GM18861 (cell line): Measurements from ENCODE around the gene KSR2.
"Not testable (repeated sequence)": the region's sequence is repeated elsewhere in the genome, so short reads cannot be mapped to it uniquely, and the experiment has no call there.

Experiments
- ATAC-seq: cut with Tn5 transposase; IDR thresholded peaks from one replicate; pipeline ENCODE4 v1.9.1; 2021; ENCODE audit not compliant: unreplicated experiment

The KSR2 gene

DNA sequence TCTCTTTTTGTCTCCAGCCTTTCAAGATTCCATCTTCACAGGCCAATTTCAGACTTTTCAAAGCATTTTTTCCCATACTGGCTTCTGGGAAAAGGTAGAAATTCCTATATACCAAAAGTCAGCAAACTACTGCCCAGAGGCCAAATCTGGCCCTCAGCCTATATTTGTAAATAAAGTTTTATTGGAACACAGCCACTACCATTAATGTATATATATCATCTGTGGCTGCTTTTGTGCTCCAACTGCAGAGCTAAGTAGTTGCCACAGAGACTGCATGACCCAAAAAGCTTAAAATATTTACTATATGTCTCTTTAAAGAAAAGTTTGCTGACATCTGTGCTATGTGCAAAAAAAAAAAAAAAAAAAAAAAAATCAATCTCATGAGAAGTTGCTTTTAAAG lies 76.3 kb downstream of the KSR2 start:
- ATAC-seq: no peak

DNA sequence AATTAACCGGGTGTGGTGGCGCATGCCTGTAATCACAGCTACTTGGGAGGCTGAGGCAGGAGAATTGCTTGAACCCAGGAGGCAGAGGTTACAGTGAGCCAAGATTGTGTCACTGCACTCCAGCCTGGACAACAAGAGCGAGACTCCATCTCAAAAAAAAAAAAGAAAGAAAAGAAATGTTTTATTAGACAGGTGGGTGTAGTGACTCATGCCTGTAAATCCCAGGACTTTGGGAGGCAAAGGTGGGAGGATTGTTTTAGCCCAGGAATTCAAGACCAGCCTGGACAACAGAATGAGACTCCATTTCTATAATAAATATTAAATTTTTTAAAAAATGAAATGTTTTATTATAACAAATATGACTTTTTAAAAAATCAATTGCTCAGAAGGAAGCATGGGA lies 77.5 kb downstream of the KSR2 start:
- not testable (repeated sequence) for ATAC-seq

DNA sequence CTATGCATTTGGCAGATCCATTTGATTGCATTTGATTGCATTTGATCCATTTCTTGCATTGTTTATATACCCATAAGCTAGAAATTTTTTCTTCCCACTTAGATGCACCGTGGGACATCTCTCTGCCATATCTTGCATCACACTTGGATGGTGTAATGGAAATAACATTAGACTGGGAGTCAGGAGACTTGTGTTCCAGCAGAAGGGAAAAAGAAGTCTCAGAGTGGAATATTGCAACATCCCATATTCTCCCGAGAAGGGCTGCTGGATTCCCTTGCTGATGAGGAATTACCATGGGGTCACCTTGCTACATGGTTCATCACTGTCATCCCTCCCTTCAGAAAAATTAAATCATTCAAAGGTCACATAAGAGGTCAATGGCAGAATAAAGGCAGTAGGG lies 78.1 kb downstream of the KSR2 start:
- no peak for ATAC-seq

DNA sequence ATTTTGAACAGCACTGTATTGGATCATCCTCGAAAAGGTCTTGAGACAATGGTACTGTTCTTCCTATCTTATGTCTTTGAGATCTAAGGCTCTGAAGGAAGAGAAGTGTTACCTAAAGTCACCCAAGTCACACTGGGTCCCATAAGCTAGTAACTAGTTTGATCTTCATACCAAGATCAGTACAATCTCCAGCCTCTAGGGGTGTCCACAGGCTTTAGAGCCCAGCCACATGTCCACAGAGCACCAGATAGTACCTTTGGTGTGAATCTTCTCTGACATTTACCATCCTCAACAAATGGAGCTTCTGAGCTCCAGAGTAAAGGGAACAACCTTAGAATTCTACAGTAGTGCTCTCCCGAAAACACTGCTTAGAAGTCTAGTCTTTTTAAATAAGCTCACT lies 78.7 kb downstream of the KSR2 start:
- ATAC-seq: no peak

DNA sequence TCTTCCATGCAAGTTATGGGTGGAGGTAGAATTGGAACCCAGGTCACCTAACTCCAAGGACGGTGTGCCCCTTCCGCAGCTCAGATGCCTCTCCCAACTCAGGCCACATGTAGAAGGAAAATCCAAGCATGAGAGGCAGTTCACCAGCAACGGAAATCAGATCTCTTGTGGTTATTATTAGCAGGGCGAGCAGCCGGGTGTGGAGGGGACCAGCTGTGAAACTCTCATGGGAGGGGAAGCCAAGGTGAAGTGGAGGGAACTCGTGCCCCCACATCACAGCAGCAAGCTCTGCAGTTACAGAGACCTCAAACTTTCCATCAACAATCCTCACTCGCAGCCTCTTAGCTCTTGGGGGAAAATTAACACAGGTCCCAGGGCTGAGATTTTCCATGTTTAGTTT lies 79.7 kb downstream of the KSR2 start:
- no peak for ATAC-seq

DNA sequence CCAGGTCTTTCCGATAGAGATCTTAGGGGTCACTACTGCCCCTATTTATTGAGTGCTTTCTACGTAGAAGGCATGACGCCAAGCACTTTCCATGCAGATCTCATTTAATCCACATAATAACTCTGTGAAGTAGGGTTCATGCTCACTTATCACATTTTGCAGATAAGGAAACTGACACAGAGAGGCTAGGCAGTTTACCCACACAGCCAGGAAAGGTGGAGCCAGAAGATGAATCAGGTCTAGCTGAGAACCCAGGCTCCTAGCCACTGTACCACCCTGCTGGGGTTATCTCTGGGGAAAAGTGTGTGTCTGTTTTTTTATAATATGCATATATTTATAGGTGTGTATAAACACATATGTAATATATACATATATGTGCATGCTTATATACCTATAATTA lies 83.6 kb downstream of the KSR2 start:
- ATAC-seq: no peak

DNA sequence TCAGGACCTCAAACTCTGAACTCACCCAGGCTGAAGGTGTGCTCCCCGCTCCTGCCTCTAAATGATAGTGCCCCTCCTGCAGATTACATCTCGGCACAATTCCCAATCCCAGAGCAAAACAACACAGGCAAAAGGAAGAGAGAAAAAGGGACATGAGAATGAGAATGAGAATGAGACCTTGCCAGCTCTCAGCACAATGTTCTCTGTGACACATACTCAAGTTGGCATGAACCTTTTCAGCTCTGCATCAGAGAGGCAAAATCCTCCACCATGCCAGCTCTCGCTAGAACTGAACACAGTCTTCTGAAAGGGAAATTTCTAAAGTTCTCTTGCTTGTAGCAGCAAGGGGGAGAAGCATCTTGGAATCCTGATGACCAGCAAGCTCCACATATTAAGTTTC lies 84.6 kb downstream of the KSR2 start:
- ATAC-seq: no peak

DNA sequence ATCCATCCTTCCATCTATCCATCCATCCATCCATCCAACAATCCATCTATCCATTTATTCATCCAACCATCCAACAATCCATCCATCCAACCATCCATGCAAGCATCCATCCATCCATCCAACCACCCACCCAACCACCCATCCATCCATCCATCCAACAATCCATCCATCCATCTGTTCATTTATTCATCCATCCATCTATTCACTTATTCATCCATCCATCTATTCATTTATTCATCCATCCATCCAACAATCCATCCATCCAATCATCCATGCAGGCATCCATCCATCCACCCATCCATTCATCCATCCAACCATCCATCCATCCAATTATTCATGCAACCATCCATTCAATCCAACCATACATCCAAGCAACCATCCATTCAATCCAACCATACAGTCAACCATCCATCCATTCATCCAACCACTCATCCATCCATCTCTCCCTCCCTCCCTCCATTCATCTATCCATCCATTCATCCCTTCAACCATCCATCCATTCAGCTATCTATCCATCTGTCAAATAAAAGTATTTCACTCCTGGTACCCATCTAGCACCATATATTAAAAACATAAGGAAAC lies 86.1 kb downstream of the KSR2 start:
- ATAC-seq: no peak

DNA sequence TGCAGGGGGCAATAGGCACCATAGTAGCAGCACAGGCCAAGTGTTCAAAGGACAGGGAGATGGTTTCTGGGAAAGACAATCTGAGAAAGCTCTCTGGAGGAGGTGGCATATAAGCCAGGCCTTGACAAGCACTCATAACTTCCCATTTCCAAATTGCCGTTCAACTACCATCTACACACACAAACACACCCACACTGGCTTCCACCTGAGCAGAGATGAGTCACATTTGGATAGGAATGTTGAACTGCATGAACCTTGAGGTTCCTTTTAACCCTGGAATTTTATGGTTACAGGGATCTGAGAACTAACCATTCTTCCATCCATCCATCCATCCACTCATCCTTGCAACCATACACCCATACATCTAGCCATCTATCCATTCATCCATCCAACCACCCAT lies 86.6 kb downstream of the KSR2 start:
- ATAC-seq: no peak

DNA sequence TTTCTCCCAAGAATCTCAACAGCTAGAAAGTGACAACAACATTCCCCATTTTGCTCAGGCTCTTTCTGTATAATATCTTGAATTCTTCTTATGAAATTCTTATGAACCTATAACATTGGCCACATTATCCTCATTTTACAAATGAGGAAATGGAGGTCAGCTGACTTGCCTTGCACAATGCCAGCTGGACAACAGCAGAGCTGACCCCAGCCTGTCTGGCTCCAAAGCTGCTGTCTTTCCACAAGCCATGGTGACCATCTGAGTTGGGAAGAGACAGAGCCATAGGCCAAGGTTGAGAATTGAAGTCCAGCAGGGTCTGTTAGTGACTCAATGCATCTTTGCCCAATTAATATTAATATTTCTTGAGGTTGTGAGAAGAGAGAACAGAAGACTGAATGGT lies 87.3 kb downstream of the KSR2 start:
- no peak for ATAC-seq

DNA sequence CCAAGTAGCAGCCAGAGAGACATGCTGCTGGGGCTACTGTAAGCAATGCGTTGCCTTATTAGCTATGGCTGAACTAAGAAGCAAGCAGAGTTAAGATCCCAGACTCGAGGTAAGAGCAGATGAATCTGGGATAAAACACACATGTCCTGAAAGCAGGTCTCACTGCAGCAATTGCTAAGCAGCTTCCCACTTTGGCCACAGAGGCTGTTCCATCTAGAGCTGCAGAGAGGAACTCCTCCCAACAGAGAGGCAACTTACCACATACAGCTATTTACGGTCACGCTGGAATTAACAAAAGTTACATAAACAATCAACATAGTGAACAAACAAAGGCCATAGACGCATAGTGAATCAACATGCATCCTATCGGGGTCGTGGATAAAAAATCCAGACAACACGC lies 90.2 kb downstream of the KSR2 start:
- no peak for ATAC-seq

DNA sequence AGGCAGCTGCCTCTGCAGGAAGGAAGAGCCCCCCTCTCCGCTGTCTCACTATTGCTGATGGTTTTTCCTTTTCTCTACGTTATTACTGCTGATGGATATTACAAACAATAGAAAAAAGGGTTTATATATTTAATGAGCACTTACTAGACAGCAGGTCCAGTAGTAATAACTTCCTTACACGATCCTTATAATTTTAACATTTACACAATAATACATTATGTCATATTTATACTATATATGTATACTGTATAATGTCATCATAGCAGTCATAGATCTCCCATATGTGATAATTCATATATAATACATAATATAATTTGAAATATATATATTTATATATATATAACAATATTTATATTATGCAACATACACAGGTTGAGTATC lies 92.4 kb downstream of the KSR2 start:
- ATAC-seq: no peak

DNA sequence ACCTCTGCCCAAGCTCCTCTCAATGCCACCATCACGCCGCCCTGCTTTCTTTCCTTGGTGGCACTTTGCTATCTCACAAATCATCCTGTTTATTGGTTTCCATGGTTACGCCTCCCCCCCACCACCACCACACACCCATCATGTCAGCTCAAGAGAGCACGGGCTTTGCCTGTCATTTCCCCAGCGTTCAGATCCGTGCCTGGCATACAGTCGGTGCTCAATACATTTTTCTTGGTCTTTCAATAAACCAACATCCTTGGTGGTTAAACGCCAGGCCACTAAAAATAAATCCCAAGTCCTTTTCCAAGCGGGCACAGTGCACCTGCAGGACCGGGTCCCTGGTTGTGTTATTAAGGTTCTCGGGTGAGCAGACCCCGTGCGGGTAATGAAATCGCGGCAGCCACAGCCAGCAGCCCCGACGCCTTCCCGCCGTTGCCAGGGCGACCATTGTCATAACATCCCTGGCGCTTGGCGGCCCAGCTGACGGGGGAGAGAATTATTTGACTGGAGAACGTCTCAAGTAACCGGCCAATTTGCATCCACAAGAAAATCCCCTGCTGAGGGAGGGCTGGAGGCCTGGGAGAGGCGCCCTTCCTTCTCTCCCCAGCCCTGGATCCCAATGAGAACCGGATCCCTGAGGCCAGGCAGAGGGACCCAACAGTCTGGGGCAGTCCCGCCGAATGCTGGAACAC lies 92.9 kb downstream of the KSR2 start:
- no peak for ATAC-seq

DNA sequence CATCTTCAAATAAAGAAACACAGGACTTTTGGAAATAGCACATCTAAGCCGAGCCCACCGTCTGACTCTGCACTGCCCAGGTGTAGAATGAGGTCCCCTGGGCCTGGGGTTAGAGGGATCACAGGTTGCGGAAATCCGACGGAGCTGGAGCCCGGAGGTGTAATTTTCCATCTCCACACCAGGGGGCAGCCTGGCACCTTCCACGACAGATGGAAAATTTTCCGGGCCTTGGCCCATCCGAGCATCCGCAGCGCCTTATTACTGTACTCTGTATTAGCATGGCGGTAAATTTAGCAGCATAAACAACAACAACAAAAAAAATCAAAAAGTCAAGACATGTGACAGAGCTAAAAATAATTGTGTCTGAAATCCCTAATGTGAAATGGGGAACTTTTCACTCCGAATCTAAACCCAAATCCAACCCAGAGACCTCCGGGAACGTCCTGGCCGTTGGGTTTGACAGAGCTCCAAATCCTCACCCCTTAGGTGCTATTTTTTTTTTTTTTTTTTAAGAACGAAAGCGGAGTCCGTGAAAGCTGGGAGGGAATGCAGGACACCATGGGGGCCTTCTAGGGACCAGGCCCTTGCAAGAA lies 93.9 kb downstream of the KSR2 start:
- peak; percentile 39 for ATAC-seq

DNA sequence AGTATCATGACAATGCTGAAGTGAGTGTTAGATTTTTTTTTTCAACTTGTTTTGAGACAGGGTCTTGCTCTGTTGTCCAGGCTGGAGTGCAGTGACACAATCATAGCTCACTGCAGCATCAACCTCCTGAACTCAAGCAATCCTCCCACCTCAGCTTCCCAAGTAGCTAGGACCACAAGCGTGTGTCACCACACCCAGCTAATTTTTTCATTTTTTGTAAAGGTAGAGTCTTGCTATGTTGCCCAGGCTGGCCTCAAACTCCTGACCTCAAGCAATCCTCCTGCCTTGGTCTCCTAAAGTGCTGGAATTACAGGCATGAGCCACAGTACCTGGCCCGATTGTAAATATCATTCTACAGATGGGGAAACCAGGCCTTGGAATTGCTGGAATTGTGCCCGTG lies 94.6 kb downstream of the KSR2 start:
- ATAC-seq: not testable (repeated sequence)

DNA sequence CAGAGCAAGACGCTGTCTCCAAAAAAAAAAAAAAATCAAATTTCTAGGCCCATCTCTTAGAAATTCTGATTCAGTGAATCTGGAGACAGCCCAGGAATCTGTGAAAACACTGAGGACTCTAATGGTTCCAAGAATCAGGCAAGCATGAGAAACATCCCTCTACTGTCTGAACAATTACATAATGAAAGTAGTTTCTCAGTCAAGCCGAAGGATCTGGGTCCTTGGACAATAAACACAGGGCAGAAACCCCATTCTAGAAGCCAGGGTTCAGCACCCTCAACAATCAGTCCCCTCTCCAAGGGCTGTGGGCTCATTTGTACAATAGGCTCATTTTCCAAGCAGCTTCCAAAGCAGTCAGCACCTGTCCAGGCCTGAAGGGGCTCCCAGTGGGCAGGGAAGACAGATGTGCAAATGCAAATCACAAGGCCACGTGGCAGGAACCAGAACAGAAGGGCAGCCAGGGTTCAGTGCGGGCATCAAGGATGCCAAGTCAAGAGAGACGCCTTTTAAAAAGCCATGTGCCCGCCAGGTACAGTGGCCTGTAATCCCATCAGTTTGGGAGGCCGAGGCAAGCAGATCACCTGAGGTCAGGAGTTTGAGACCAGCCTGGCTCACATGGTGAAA lies 96.1 kb downstream of the KSR2 start:
- ATAC-seq: no peak

DNA sequence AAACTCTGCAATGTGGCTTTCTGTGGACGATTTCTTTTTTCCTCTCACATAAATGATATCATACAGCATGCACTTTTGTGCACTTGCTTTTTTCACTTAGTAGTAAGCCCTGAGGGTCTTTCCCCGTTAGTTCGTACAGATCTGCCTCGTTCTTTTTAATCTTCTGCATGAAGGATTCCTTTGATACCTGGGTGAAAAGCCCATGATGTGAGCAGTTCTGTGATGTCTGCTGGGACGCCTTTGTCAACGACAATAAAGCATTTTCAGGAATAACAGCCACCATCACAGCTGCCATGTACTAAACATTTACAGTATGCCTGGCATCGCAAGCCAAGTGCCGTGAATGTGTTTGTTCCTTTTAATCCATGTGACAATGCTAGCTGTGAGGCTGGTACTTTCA lies 99.2 kb downstream of the KSR2 start:
- ATAC-seq: no peak

DNA sequence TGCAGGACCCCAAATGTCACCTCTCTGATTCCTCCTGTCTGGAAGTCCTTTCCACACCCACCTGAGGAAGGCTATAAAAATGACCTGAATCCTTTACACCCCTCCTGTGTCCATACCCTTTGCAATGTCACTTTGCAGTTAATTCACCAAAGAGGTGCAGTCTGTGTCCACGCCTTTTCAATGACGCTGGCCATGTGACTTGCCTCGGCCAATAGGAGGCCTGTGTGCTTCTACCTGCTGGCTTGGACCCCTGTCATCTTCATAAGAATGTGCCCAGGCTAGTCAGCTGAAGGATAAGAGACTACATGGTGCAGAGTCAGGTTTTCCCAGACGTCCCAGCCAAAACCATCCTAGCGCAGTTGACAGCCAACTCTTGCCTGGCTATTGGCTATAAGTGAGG lies 101.4 kb downstream of the KSR2 start:
- ATAC-seq: no peak

DNA sequence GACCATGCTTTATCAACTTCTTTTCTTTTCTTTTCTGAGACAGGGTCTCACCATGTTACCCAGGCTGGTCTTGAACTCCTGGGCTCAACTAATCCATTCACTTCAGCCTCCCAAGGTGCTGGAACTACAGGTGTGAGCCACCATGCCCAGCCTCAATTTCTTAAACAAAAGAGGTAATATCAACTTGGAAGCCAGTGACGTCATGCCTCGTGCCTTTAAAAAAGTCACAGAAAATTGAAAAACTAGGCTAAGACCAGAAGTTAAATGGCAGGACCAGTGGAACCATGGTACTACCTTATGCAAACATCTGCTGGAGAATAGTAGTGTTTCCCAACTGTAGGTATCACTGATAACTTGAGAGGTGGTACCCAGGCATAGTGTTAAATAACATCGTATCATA lies 103.3 kb downstream of the KSR2 start:
- no peak for ATAC-seq

DNA sequence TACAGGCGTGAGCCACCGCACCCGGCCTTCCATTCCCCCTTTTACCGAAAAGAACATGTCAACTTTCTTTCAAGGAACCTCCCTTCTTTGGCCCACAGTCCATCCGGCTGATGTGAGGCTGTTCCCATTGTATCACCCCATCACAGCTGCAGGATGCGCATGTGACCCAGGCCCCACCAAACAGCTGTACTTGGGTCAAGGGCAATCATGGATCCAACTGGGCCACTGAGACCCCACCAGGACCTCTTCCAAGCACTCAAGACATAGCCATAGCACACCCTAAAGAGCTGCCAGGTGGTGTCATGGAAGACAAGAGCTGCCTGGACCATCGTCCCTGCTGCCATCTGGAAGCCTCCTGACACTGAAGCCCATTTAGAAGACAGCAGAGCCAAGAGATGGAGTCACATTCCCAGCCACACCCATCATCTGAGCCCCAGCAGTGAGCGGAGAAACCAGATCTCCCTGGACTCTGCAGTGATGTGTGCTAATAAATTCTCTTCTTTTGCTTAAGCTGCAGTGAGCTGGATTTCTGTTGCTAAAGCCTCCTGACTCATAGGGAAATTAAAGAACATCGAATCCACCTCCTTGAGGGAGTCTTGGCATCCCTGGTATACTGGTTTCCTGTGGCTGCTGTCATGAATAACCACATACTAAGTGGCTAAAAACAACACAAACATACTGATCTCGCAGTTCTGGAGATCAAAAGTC lies 105.6 kb downstream of the KSR2 start:
- ATAC-seq: no peak

DNA sequence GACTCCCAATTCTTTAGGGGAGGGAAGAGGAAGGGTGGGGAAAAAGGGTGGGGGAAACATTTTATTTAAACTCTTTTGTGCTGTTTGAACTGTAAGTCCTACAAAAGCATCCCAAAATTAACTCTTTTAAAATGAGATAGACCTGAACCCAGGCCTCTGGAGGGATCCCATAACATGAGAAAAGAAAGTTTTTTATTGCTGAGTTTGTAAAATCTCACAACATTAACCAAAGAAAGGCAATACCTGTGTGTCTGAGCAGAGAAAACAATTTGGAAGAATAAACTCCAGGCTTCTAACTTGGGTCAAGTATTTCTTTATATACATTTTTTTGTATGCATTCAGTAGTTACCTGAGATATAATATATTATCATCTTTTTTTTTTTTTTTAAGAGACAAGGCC lies 107.1 kb downstream of the KSR2 start:
- no peak for ATAC-seq

DNA sequence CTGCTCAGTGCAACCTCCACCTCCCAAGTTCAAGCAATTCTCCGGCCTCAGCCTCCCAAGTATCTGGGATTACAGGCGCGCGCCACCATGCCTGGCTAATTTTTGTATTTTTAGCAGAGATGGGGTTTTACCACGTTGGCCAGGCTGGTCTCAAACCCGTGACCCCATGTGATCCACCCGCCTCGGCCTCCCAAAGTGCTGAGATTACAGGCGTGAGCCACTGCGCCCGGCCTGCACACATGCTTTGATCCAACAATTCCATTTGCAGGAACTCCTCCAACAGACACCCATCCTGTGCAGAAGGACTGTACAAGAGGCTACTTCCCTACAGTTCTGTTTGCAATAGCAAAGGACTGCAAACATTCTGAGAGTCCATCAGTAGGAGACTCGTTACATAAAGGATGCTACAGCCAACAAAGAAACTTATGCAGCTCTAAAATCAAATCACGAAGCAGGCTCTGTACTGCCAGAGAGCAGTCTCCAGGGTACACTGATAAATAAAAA lies 108.0 kb downstream of the KSR2 start:
- not testable (repeated sequence) for ATAC-seq
